Right lobe of liver (tissue), 6 donors: Measurements from ENCODE around the gene ARHGEF11. TPM values are rescaled to one million over a fixed set of nuclear protein-coding genes. Genes with fewer than 3 reads are reported as not detected.

Experiments used
- ATAC-seq, 4 donors: fragments of 200-7000 bp; cut with Tn5 transposase; one replicate each; pipeline ENCODE4 v1.9.1; 2020; ENCODE audit warnings: mild to moderate bottlenecking in 4 of 4, moderate library complexity in 4 of 4
- DNase-seq, 3 donors: peaks; one replicate each; pipeline ENCODE4 v3.0.0-alpha.2; 2020
- H3K27ac ChIP-seq, 3 donors: fragments of 200-600 bp; one replicate each; pipeline ENCODE4 v1.8.0; 2022
- H3K27me3 ChIP-seq, 2 donors: fragments of 200-600 bp; one replicate each; pipeline ENCODE4 v1.8.0; 2022
- H3K36me3 ChIP-seq, 4 donors: fragments of 200-600 bp; sonication (generic) in 1 of 4; one replicate each; pipeline versions ENCODE4 v1.5.1 to v1.8.0; 2017 to 2022; ENCODE audit warnings: control low read depth in 1 of 4
- H3K4me1 ChIP-seq, 4 donors: fragments of 200-600 bp; sonication (generic) in 1 of 4; one replicate each; pipeline versions ENCODE4 v1.5.1 to v1.8.0; 2017 to 2022; ENCODE audit warnings: control low read depth in 1 of 4
- H3K4me3 ChIP-seq, 3 donors: fragments of 200-600 bp; one replicate each; pipeline ENCODE4 v1.8.0; 2022
- H3K9me3 ChIP-seq, 4 donors: fragments of 200-600 bp; sonication (generic) in 1 of 4; one replicate each; pipeline versions ENCODE4 v1.5.1 to v1.8.0; 2017 to 2022; ENCODE audit warnings: control low read depth in 1 of 4
- POLR2A ChIP-seq: fragments of 450-650 bp; IDR thresholded peaks from one replicate; pipeline ENCODE4 v1.6.1; 2017; ENCODE audit warnings: antibody characterized with exemption, mild to moderate bottlenecking
- WGBS: methylation state at CpG from one replicate; pipeline ENCODE4 v1.1.6; 2018; ENCODE audit warnings: low coverage, low lambda C conversion rate; ENCODE audit not compliant: insufficient coverage; ENCODE audit errors: missing lambda C conversion rate; 5-methylcytosine and 5-hydroxymethylcytosine counted together
- intact Hi-C, 2 donors: fragments of 100-400 bp; cut with DNase I; formaldehyde crosslinking; loops; one replicate each; pipeline versions ENCODE4 v1.11.2 to v1.14.1; 2022
- total RNA-seq, 6 experiments: library from RNA; depleted of rRNA in 2 of 6; stranded (reverse); fragments of >200 nt in 2 of 6; fragmentation: NEBNext Ultra II Directional in 3 of 6; extraction: Animal tissue kit (Norgen Biotek cat#: 25700) in 3 of 6; gene quantifications; one replicate each; pipeline versions ENCODE4 v1.1.0 to v1.2.4, GENCODE V29; 2016 to 2023
- TF ChIP-seq, protein P1 (sequence below), 4 donors: fragments of 200-600 bp in 3 of 4; fragments of 450-650 bp in 1 of 4; IDR thresholded peaks; one replicate each; pipeline versions ENCODE4 v1.5.1 to v1.8.0; 2016 to 2022; ENCODE audit warnings: antibody characterized with exemption in 4 of 4, mild to moderate bottlenecking in 2 of 4
- donor health status: DM: no; HTN: yes; CAD: no.
- donor health status: DM: no; HTN: no; CAD: no.
- donor health status: DM: no; HTN: no; CAD: no.
- donor health status: DM: no; HTN: yes; CAD: no.
- donor health status: DM: no; HTN: yes; CAD: no.

Gene ARHGEF11
- total RNA-seq, 6 experiments from 2014 or later, result 10.5 to 18.7 (median 12.8) TPM

DNA sequence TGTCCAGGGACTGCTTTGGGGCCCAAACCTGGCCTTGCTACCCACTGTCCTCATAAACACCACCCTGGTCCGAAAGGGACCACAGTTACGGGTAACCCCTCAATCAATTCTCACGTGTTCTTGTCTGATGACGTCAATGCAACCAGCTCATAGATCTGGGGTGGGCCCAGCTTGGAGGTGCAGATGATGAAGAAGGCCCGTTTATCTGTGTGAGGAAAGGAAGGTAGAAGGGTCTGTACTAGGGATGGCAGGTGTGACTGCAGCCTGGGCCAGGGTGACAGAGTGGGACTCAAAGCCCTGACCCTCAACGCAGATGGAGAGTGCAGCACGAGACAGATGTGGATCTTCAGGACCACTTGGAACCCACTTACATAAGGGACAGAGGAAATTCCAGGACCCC is 103.0 kb downstream of the ARHGEF11 start:
- WGBS, result 67% methylated on average over 5 of the region's 7 CpGs
- peaks cover 6 to 88% (median 13%) of the 10 kb centered on the region in 4 donors for H3K36me3 ChIP-seq
- no peak for DNase-seq

DNA sequence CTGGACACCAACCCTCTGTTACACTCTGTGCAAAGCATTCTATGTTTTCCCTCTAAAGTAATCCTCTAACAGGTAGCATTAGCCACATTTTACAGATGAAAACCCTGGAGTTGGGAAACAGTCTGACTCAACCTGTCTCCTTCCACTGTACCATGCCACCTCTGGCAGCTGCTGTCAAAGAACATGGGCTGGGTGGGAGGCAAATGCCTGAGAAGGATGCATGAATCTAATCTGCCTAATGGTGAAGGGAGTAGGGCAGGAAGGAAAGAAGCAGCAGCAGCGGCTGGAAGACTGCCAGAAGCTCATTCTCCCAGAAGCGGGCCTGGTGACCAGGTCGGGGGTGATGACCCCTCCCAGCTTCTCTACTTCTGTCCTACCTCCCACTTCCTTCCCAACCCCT is 103.4 kb downstream of the ARHGEF11 start:
- no peaks in the 10 kb centered on the region for H3K4me1 ChIP-seq
- peaks cover 6 to 86% (median 13%) of the 10 kb centered on the region in 4 donors for H3K36me3 ChIP-seq
- no peaks in the 10 kb centered on the region for H3K27me3 ChIP-seq
- DNase-seq (no peak), ATAC-seq (no peak)
- intact Hi-C loops, result no loop called here
- no peaks in the 10 kb centered on the region for H3K9me3 ChIP-seq
- H3K4me3 ChIP-seq, result no peak overlapping the region
- no peak for TF ChIP-seq POLR2A
- TF ChIP-seq, protein P1, sequence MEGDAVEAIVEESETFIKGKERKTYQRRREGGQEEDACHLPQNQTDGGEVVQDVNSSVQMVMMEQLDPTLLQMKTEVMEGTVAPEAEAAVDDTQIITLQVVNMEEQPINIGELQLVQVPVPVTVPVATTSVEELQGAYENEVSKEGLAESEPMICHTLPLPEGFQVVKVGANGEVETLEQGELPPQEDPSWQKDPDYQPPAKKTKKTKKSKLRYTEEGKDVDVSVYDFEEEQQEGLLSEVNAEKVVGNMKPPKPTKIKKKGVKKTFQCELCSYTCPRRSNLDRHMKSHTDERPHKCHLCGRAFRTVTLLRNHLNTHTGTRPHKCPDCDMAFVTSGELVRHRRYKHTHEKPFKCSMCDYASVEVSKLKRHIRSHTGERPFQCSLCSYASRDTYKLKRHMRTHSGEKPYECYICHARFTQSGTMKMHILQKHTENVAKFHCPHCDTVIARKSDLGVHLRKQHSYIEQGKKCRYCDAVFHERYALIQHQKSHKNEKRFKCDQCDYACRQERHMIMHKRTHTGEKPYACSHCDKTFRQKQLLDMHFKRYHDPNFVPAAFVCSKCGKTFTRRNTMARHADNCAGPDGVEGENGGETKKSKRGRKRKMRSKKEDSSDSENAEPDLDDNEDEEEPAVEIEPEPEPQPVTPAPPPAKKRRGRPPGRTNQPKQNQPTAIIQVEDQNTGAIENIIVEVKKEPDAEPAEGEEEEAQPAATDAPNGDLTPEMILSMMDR (IDR thresholded peaks at IDR 0.05), result no peak
- no peak overlapping the region for H3K27ac ChIP-seq
- 80% methylated on average over 1 of the region's 3 CpGs for WGBS

More for the DNA sequence above, 103.0 kb downstream of the ARHGEF11 start:
- no peak overlapping the region for H3K27ac ChIP-seq
- TF ChIP-seq POLR2A, result no peak
- TF ChIP-seq, protein P1 (IDR thresholded peaks at IDR 0.05), result no peak
- H3K9me3 ChIP-seq, result no peaks in the 10 kb centered on the region
- H3K4me1 ChIP-seq, result no peaks in the 10 kb centered on the region
- no peak for ATAC-seq
- H3K4me3 ChIP-seq, result no peak overlapping the region
- intact Hi-C loops, result no loop called here
- no peaks in the 10 kb centered on the region for H3K27me3 ChIP-seq

DNA sequence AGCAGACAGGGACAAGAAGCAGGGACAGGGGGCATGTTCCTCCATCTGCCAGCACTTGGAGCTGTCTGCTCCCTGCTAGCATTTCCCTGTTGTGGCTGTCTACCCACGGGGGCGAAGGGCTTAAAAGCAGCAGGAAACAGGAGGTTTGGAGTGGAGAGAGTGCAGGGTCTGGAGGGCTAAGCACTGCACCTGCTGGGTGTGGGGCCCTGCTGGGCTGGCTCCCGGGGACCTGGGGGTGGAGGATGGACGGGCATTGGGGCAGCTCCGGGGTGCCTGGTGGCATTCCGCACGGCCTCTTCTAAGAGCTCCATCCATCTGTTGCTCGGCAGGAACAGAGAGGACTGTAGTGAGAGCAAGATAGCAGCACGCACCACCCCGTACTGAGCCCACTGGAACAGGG is 103.9 kb downstream of the ARHGEF11 start:
- no peaks in the 10 kb centered on the region for H3K9me3 ChIP-seq
- intact Hi-C loops, result no loop called here
- H3K27me3 ChIP-seq, result no peaks in the 10 kb centered on the region
- no peaks in the 10 kb centered on the region for H3K4me1 ChIP-seq
- H3K36me3 ChIP-seq, result peaks cover 5 to 84% (median 13%) of the 10 kb centered on the region in 4 donors
- 90% methylated on average over 2 of the region's 10 CpGs for WGBS
- no peak overlapping the region for H3K4me3 ChIP-seq
- TF ChIP-seq POLR2A, result no peak
- TF ChIP-seq, protein P1 (IDR thresholded peaks at IDR 0.05), result no peak
- ATAC-seq (no peak), DNase-seq (no peak)
- no peak overlapping the region for H3K27ac ChIP-seq

DNA sequence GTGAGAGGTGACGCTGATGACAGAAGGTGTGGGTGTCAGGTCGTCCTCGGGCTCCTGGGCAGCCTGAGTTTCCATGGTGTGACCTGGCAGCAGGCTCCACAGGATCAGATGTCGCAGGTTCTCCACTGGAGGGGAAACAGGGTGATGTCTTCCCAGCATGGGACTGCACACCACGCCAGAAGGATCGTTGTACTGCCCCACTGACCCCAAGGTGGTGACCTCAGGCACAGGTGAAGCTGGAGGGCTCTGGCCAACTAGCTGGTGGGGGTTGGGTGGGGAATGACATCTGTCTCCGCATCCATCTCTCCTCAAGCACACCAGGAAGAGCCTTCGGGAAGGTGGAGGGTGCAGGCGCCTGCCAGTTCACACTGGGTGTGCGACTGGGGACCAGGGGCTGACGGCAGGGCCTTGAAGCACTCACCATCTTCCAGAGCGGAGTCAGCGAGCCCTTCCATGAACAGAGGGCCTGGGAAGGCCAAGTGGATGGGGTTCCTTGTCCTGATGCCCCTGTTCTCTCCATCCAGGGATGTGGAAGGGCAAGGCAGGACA is 105.7 kb downstream of the ARHGEF11 start:
- TF ChIP-seq, protein P1 (IDR thresholded peaks at IDR 0.05), result no peak
- no peak for TF ChIP-seq POLR2A
- ATAC-seq (no peak), DNase-seq (no peak)
- H3K9me3 ChIP-seq, result no peaks in the 10 kb centered on the region
- no peaks in the 10 kb centered on the region for H3K27me3 ChIP-seq
- H3K4me1 ChIP-seq, result no peaks in the 10 kb centered on the region
- WGBS, result 96% methylated on average over 4 of the region's 13 CpGs
- intact Hi-C loops, result no loop called here
- H3K4me3 ChIP-seq, result no peak overlapping the region
- H3K27ac ChIP-seq, result no peak overlapping the region
- peaks cover 0 to 70% (median 3%) of the 10 kb centered on the region in 4 donors for H3K36me3 ChIP-seq

DNA sequence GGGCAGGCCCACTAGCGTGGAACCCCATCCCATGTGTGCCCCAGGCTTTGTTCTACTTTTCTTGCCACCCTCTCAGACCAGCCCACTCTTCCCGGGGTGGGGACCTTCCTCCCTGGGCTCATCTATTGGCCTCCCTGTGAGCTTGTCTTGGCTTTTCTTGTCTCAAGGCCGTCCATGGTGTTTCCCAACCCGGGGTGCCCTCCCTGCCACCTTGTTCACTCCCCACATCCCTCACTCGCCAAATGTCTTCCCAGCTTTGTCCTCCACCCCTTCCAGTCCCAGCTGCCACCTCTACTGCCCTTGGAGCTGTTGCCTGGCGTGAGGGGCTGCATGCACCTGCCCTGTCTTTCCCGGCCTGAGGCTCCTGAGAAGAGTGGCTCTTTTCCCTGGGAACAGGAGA is 106.7 kb downstream of the ARHGEF11 start:
- H3K27me3 ChIP-seq, result no peaks in the 10 kb centered on the region
- H3K4me1 ChIP-seq, result no peaks in the 10 kb centered on the region
- H3K27ac ChIP-seq, result no peak overlapping the region
- H3K36me3 ChIP-seq, result peaks cover 0 to 59% (median 3%) of the 10 kb centered on the region in 4 donors
- WGBS, result 80% methylated on average over 3 of the region's 7 CpGs
- TF ChIP-seq, protein P1 (IDR thresholded peaks at IDR 0.05), result no peak
- no peak for TF ChIP-seq POLR2A
- H3K4me3 ChIP-seq, result no peak overlapping the region
- ATAC-seq (no peak), DNase-seq (no peak)
- H3K9me3 ChIP-seq, result no peaks in the 10 kb centered on the region
- intact Hi-C loops, result no loop called here
